HG03095 (cell line): ENCODE data around the gene NAA16.

Experiments
- ATAC-seq: cut with Tn5 transposase; IDR thresholded peaks from one replicate; pipeline ENCODE4 v1.9.1; 2021; ENCODE audit warnings: moderate library complexity; ENCODE audit not compliant: unreplicated experiment

Gene NAA16

GRCh38 chr13:41302743-41303142, 8.3 kb upstream of the NAA16 start:
- no peak for ATAC-seq

- ATAC-seq = no peak
Measured at GRCh38 chr13:41304551-41304950, 6.5 kb upstream of the NAA16 start.

GRCh38 chr13:41306271-41307145, 4.6 kb upstream of the NAA16 start:
- no peak for ATAC-seq

GRCh38 chr13:41307884-41308640, 3.0 kb upstream of the NAA16 start:
- no peak for ATAC-seq

- ATAC-seq = peak; percentile 37
Measured at GRCh38 chr13:41311406-41312175, 524 bp downstream of the NAA16 start.

- no peak for ATAC-seq
Measured at GRCh38 chr13:41312176-41312500, 1.1 kb downstream of the NAA16 start.

GRCh38 chr13:41313117-41313516, 2.0 kb downstream of the NAA16 start:
- ATAC-seq = no peak

GRCh38 chr13:41313659-41314197, 2.7 kb downstream of the NAA16 start:
- ATAC-seq = no peak

- ATAC-seq = no peak
Measured at GRCh38 chr13:41315443-41316047, 4.5 kb downstream of the NAA16 start.

- ATAC-seq = no peak
Measured at GRCh38 chr13:41317243-41317642, 6.2 kb downstream of the NAA16 start.

- ATAC-seq = no peak
Measured at GRCh38 chr13:41325752-41326151, 14.7 kb downstream of the NAA16 start.

- ATAC-seq = no peak
Measured at GRCh38 chr13:41326661-41327060, 15.6 kb downstream of the NAA16 start.

GRCh38 chr13:41327994-41328790, 17.1 kb downstream of the NAA16 start:
- ATAC-seq = no peak

- ATAC-seq = no peak
Measured at GRCh38 chr13:41332829-41333228, 21.8 kb downstream of the NAA16 start.

GRCh38 chr13:41334810-41335209, 23.7 kb downstream of the NAA16 start:
- ATAC-seq = no peak

- no peak for ATAC-seq
Measured at GRCh38 chr13:41344358-41344757, 33.3 kb downstream of the NAA16 start.

- no peak for ATAC-seq
Measured at GRCh38 chr13:41345165-41345913, 34.3 kb downstream of the NAA16 start.

GRCh38 chr13:41345914-41346589, 35.0 kb downstream of the NAA16 start:
- ATAC-seq = no peak
